Mesendoderm (in vitro differentiated cells): ENCODE measurements around the gene SEC16B.

Experiments
- DNase-seq: peaks from one replicate; pipeline ENCODE4 v3.0.0; 2013
- H2AK5ac ChIP-seq: 2 replicates; pipeline ENCODE4 v1.6.1; 2013; ENCODE audit warnings: low read length, inconsistent platforms
- H2BK120ac ChIP-seq: 2 replicates; pipeline ENCODE4 v1.6.1; 2013; ENCODE audit warnings: low read depth, mild to moderate bottlenecking, low read length, moderate library complexity, mixed read lengths
- H2BK15ac ChIP-seq: replicated peaks from 2 replicates; pipeline ENCODE4 v1.6.1; 2013; ENCODE audit warnings: low read depth, mild to moderate bottlenecking, moderate library complexity
- H2BK5ac ChIP-seq: 2 replicates; pipeline ENCODE4 v1.6.1; 2013; ENCODE audit warnings: low read length, inconsistent platforms
- H3K18ac ChIP-seq: 2 replicates; pipeline ENCODE4 v1.6.1; 2013; ENCODE audit warnings: mild to moderate bottlenecking, low read length, mixed read lengths
- H3K23ac ChIP-seq: one replicate; pipeline ENCODE4 v1.6.1; 2013; ENCODE audit warnings: low read length
- H3K27ac ChIP-seq: 2 replicates; pipeline ENCODE4 v1.5.1; 2013; ENCODE audit warnings: low read depth, mild to moderate bottlenecking, inconsistent platforms, low read length, moderate library complexity
- H3K27me3 ChIP-seq: 2 replicates; pipeline ENCODE4 v1.6.1; 2013; ENCODE audit warnings: low read length, control low read depth, mild to moderate bottlenecking, inconsistent platforms; ENCODE audit not compliant: insufficient read depth, poor library complexity
- H3K36me3 ChIP-seq: 2 replicates; pipeline ENCODE4 v1.6.1; 2013; ENCODE audit warnings: low read length, inconsistent platforms; ENCODE audit not compliant: control insufficient read depth, insufficient read depth
- H3K4ac ChIP-seq: one replicate; pipeline ENCODE4 v1.6.1; 2013; ENCODE audit warnings: low read depth, mild to moderate bottlenecking, low read length, moderate library complexity
- H3K4me1 ChIP-seq: 2 replicates; pipeline ENCODE4 v1.6.1; 2013; ENCODE audit warnings: low read depth, low read length, inconsistent platforms; ENCODE audit not compliant: control insufficient read depth
- H3K4me2 ChIP-seq: 2 replicates; pipeline ENCODE4 v1.6.1; 2013; ENCODE audit warnings: low read length
- H3K4me3 ChIP-seq: 2 replicates; pipeline ENCODE4 v1.5.1; 2013; ENCODE audit warnings: mild to moderate bottlenecking, low read length
- H3K56ac ChIP-seq: one replicate; pipeline ENCODE4 v1.6.1; 2013; ENCODE audit warnings: low read length
- H3K79me1 ChIP-seq: 2 replicates; pipeline ENCODE4 v1.6.1; 2013; ENCODE audit warnings: low read length, inconsistent platforms
- H3K79me2 ChIP-seq: 2 replicates; pipeline ENCODE4 v1.6.1; 2013; ENCODE audit warnings: mild to moderate bottlenecking, low read length; ENCODE audit not compliant: control insufficient read depth, insufficient read depth
- H3K9ac ChIP-seq: 2 replicates; pipeline ENCODE4 v1.6.1; 2013; ENCODE audit warnings: low read length, inconsistent platforms
- H4K5ac ChIP-seq: one replicate; pipeline ENCODE4 v1.6.1; 2013; ENCODE audit warnings: low read length
- H4K8ac ChIP-seq: one replicate; pipeline ENCODE4 v1.6.1; 2013; ENCODE audit warnings: low read depth, mild to moderate bottlenecking, control low read depth, low read length, moderate library complexity
- WGBS: extraction: QIAGEN DNeasy Blood & Tissue Kit; methylation state at CpG from one replicate; pipeline ENCODE4 v1.1.7; 2013; ENCODE audit warnings: low lambda C conversion rate, missing lambda C conversion rate; ENCODE audit not compliant: insufficient coverage; ENCODE audit errors: extremely low coverage; 5-methylcytosine and 5-hydroxymethylcytosine counted together

SEC16B gene

DNA sequence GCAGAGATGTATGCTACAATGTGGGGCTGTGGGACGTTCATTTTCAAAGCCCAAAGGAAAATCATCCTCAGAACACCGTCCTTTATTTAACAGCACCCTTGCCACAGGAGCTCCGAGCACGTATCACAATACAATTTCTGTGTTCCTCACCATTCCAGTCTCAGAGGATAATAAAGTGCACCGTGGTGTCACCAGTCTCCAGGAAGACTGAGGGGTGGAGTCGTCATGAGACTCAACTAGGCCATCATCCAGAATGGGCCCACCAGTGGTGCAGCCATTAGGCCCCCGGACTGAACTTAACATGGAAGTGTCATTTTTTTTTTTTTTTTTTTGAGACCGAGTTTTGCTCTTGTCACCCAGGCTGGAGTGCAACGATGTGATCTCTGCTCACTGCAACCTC, 17.2 kb downstream of the SEC16B start:
- H3K18ac ChIP-seq, result no peak overlapping the region
- H3K27ac ChIP-seq, result no peak overlapping the region
- H3K4me2 ChIP-seq, result no peak overlapping the region
- no peak overlapping the region for H4K8ac ChIP-seq
- H3K36me3 ChIP-seq, result no peaks in the 10 kb centered on the region
- H2AK5ac ChIP-seq, result no peak overlapping the region
- H2BK120ac ChIP-seq, result no peak overlapping the region
- WGBS, result no CpG with 5 or more reads among the region's 9 CpGs
- H3K56ac ChIP-seq, result no peak overlapping the region
- H4K5ac ChIP-seq, result no peak overlapping the region
- H3K27me3 ChIP-seq, result no peaks in the 10 kb centered on the region
- H2BK15ac ChIP-seq, result no peak overlapping the region
- H3K79me2 ChIP-seq, result no peaks in the 10 kb centered on the region
- no peaks in the 10 kb centered on the region for H3K79me1 ChIP-seq
- H3K9ac ChIP-seq, result no peak overlapping the region
- H3K4me1 ChIP-seq, result no peaks in the 10 kb centered on the region
- no peak overlapping the region for H3K4ac ChIP-seq
- H2BK5ac ChIP-seq, result no peak overlapping the region
- no peak overlapping the region for H3K4me3 ChIP-seq
- no peak for DNase-seq
- H3K23ac ChIP-seq, result no peak overlapping the region

DNA sequence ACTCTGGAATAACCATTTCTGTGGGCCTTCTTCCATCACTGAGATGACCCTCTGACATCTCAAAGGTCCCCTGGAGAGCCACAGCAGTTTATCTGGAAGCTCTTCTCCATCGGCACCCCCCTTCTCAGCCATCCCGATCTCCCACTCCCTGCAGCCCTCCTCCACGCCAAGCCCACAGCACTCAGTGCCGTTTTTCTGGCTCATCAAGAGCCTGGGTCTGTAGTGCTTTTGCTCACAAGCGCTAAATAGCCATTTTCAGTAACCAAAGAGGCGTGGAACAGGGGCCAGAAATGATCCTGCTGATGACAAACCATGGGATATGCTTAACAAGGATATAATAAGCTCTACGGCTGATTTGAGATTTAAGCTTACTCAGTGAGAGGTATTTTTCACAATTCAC, 17.6 kb downstream of the SEC16B start:
- no peaks in the 10 kb centered on the region for H3K4me1 ChIP-seq
- no peak overlapping the region for H4K5ac ChIP-seq
- H2AK5ac ChIP-seq, result no peak overlapping the region
- H3K56ac ChIP-seq, result no peak overlapping the region
- no peaks in the 10 kb centered on the region for H3K79me2 ChIP-seq
- no peaks in the 10 kb centered on the region for H3K36me3 ChIP-seq
- no peak overlapping the region for H3K4ac ChIP-seq
- H2BK120ac ChIP-seq, result no peak overlapping the region
- WGBS, result no CpG with 5 or more reads among the region's 7 CpGs
- no peak for DNase-seq
- H3K27ac ChIP-seq, result no peak overlapping the region
- no peak overlapping the region for H2BK15ac ChIP-seq
- no peak overlapping the region for H3K4me3 ChIP-seq
- H3K18ac ChIP-seq, result no peak overlapping the region
- no peak overlapping the region for H4K8ac ChIP-seq
- H3K23ac ChIP-seq, result no peak overlapping the region
- H3K9ac ChIP-seq, result no peak overlapping the region
- no peak overlapping the region for H3K4me2 ChIP-seq
- H3K79me1 ChIP-seq, result no peaks in the 10 kb centered on the region
- H3K27me3 ChIP-seq, result no peaks in the 10 kb centered on the region
- H2BK5ac ChIP-seq, result no peak overlapping the region

DNA sequence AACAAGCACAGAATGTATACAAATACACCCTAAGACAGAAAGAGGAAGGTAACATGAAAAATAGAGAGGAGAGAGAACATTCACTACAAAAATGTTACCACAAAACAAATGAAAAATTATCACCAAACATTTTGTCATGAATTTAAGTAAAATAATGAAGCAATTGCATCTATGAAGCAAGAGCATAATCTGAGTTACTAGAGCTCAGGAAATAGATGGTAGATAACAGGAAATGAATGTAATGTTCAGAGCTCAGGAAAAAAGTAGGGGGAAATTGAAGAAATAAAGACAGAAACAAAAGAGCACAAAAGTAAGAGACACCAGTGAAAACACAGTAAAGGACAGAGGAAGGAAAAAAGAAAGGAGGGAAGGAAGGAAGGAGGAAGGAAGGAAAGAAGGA, 19.4 kb downstream of the SEC16B start:
- Histone ChIP-seq H2BK5ac (no peak overlapping the region), H3K79me1 (no peaks in the 10 kb centered on the region), H2BK120ac (no peak overlapping the region), H3K56ac (no peak overlapping the region), H3K9ac (no peak overlapping the region), H3K4me2 (no peak overlapping the region), H3K4me1 (no peaks in the 10 kb centered on the region), H3K79me2 (no peaks in the 10 kb centered on the region), H4K5ac (no peak overlapping the region), H2BK15ac (no peak overlapping the region), H3K18ac (no peak overlapping the region), H3K4me3 (no peak overlapping the region), H3K27ac (no peak overlapping the region), H2AK5ac (no peak overlapping the region), H3K23ac (no peak overlapping the region), H3K36me3 (no peaks in the 10 kb centered on the region), H4K8ac (no peak overlapping the region), H3K4ac (no peak overlapping the region), H3K27me3 (no peaks in the 10 kb centered on the region)
- DNase-seq, result no peak

DNA sequence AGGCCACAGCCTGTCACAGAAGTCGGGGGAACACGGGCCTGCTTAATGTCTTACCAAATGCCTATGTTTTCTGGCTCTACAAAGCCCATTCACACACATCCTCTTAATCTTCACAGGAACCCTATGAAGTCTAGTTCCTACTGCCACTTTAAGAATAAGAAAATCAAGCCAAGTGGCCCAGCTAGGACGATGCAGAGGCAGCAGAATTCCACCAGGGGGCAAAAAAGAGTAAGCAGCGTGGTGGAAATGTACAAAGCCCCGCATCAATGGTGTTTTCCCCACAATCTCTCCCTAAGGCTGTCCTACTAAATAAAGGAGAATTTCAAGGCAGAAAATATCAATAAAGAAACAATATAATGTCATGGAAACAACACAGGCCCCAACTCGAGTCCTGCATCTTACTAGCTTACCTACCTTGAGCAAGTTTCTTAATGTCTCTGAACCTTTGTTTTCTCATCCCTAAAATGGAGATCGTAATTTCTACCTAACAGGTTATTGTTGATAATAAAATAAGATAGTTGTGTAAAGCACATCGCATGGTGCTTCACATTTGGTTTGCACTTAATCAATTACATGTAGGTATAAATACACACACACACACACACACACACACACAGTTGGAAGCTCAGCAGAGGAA, 21.4 kb downstream of the SEC16B start:
- no CpG with 5 or more reads among the region's 8 CpGs for WGBS
- H3K56ac ChIP-seq, result no peak overlapping the region
- H3K4me1 ChIP-seq, result no peaks in the 10 kb centered on the region
- no peaks in the 10 kb centered on the region for H3K27me3 ChIP-seq
- no peak overlapping the region for H3K4me3 ChIP-seq
- no peak overlapping the region for H4K5ac ChIP-seq
- no peaks in the 10 kb centered on the region for H3K36me3 ChIP-seq
- H3K4ac ChIP-seq, result no peak overlapping the region
- DNase-seq, result peak; percentile 84
- no peak overlapping the region for H3K18ac ChIP-seq
- H3K4me2 ChIP-seq, result no peak overlapping the region
- H4K8ac ChIP-seq, result no peak overlapping the region
- H3K79me2 ChIP-seq, result no peaks in the 10 kb centered on the region
- H3K79me1 ChIP-seq, result no peaks in the 10 kb centered on the region
- H2BK120ac ChIP-seq, result no peak overlapping the region
- H2BK15ac ChIP-seq, result no peak overlapping the region
- H3K27ac ChIP-seq, result no peak overlapping the region
- no peak overlapping the region for H3K23ac ChIP-seq
- H2BK5ac ChIP-seq, result no peak overlapping the region
- H3K9ac ChIP-seq, result no peak overlapping the region
- no peak overlapping the region for H2AK5ac ChIP-seq

DNA sequence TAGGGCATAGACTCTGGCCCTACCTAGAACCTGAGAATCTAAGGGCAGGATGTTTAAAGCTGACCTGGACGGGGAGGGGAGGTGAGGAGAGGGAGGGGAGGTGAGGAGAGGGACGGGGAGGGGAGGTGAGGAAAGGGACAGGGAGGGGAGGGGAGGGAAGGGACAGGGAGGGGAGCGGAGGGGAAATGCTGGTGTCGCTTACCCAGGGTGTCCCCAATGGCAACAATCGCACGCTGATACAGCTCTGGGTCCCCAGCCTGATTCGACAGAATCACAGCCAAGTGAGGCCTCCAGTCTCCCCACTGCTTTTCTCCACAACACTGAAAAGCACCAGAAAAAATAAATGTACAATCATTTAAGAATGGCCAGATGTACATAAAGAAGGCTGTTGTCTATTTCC, 22.2 kb downstream of the SEC16B start:
- H3K4me3 ChIP-seq, result no peak overlapping the region

DNA sequence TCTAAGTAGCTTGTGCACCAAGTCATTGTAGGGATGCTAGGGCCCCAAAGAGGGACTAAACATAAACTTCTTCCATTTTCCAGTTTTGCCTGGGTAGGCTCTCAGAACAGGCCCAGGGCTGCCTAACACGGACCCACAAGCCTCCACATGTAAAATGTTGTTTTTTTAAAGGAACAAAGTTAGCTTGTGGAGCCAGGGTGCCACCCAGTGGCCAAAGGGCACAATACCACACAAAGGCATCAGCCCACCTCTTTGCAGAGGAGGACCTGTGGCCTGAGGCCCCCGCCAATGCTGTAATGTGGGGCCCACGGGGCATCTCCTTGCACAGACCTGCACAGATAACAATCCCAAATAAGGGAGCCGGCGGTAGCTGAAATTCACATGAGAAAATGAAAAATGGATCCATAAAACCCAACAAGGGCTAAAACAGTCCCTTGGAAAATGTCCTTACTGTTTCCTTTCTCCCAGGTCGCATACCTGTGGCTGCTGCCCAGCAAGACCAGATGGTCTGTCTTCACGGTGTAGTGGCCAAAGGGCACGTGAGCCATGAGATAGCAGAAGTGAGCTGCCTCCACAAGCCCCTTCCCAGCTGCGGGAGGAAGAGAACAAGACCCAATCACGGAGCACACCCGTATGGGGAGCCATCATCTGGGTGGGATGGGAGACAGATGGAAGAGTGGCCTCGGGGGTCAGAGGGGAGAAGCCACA, 23.8 kb downstream of the SEC16B start:
- no peak overlapping the region for H3K9ac ChIP-seq
- H3K4ac ChIP-seq, result no peak overlapping the region
- no peaks in the 10 kb centered on the region for H3K27me3 ChIP-seq
- no peak overlapping the region for H3K4me3 ChIP-seq
- no peak overlapping the region for H2AK5ac ChIP-seq
- H3K56ac ChIP-seq, result no peak overlapping the region
- no peaks in the 10 kb centered on the region for H3K36me3 ChIP-seq
- H3K79me1 ChIP-seq, result no peaks in the 10 kb centered on the region
- H2BK15ac ChIP-seq, result no peak overlapping the region
- no peak overlapping the region for H3K27ac ChIP-seq
- H4K8ac ChIP-seq, result no peak overlapping the region
- H3K4me1 ChIP-seq, result no peaks in the 10 kb centered on the region
- H3K18ac ChIP-seq, result no peak overlapping the region
- H3K79me2 ChIP-seq, result no peaks in the 10 kb centered on the region
- no peak overlapping the region for H4K5ac ChIP-seq
- no peak overlapping the region for H2BK120ac ChIP-seq
- H3K4me2 ChIP-seq, result no peak overlapping the region
- DNase-seq, result peak; percentile 79
- WGBS, result no CpG with 5 or more reads among the region's 12 CpGs
- no peak overlapping the region for H2BK5ac ChIP-seq
- H3K23ac ChIP-seq, result no peak overlapping the region

More for the DNA sequence above, 22.2 kb downstream of the SEC16B start:
- H3K27ac ChIP-seq, result no peak overlapping the region
- no peak overlapping the region for H3K18ac ChIP-seq
- H3K56ac ChIP-seq, result peak overlapping the region; percentile 49
- DNase-seq, result peak; percentile 18
- no peak overlapping the region for H2BK15ac ChIP-seq
- H3K4me2 ChIP-seq, result no peak overlapping the region
- no peaks in the 10 kb centered on the region for H3K79me1 ChIP-seq
- no peak overlapping the region for H3K23ac ChIP-seq
- no peak overlapping the region for H2BK5ac ChIP-seq
- no peak overlapping the region for H3K4ac ChIP-seq
- no peaks in the 10 kb centered on the region for H3K4me1 ChIP-seq
- H4K8ac ChIP-seq, result no peak overlapping the region
- H3K36me3 ChIP-seq, result no peaks in the 10 kb centered on the region
- no peak overlapping the region for H2BK120ac ChIP-seq
- H2AK5ac ChIP-seq, result no peak overlapping the region
- H3K27me3 ChIP-seq, result no peaks in the 10 kb centered on the region
- H3K79me2 ChIP-seq, result no peaks in the 10 kb centered on the region
- no peak overlapping the region for H4K5ac ChIP-seq
- no CpG with 5 or more reads among the region's 7 CpGs for WGBS
- no peak overlapping the region for H3K9ac ChIP-seq
